Esophagus muscularis mucosa (tissue), 4 donors: ENCODE data around the gene LAD1. TPM values are rescaled to one million over a fixed set of nuclear protein-coding genes. Genes with fewer than 3 reads are reported as not detected.

Experiments used
- DNase-seq: peaks from one replicate; pipeline ENCODE4 v3.0.0-alpha.2; 2017; ENCODE audit errors: extremely low spot score
- H3K27ac ChIP-seq, 4 donors: fragments of 200-600 bp; sonication (generic); replicated peaks in 1 of 4; 1 replicate in 3 of 4; 2 replicates in 1 of 4; pipeline ENCODE4 v1.5.1; 2016 to 2019; ENCODE audit warnings: mild to moderate bottlenecking in 1 of 4
- H3K27me3 ChIP-seq, 4 donors: fragments of 200-600 bp; sonication (generic); one replicate each; pipeline versions ENCODE4 v1.5.1 to v1.6.0; 2016 to 2019
- H3K36me3 ChIP-seq, 4 donors: fragments of 200-600 bp; sonication (generic); one replicate each; pipeline ENCODE4 v1.5.1; 2016 to 2019
- H3K4me1 ChIP-seq, 4 donors: fragments of 200-600 bp; sonication (generic); one replicate each; pipeline ENCODE4 v1.5.1; 2016 to 2019
- H3K4me3 ChIP-seq, 4 donors: fragments of 200-600 bp; sonication (generic); 1 replicate in 2 of 4; 2 replicates in 2 of 4; pipeline ENCODE4 v1.5.1; 2016 to 2019; ENCODE audit warnings: mild to moderate bottlenecking in 4 of 4, moderate library complexity in 1 of 4
- H3K9me3 ChIP-seq, 4 donors: fragments of 200-600 bp; sonication (generic); 1 replicate in 3 of 4; 2 replicates in 1 of 4; pipeline ENCODE4 v1.5.1; 2016 to 2019
- EP300 ChIP-seq: sonication (generic); formaldehyde crosslinking; IDR thresholded peaks from one replicate; pipeline ENCODE4 v1.6.1; 2017; ENCODE audit warnings: antibody characterized with exemption
- POLR2A ChIP-seq: fragments of 450-650 bp; IDR thresholded peaks from one replicate; pipeline ENCODE4 v1.6.1; 2017; ENCODE audit warnings: antibody characterized with exemption, moderate library complexity, mild to moderate bottlenecking, low read depth
- POLR2AphosphoS5 ChIP-seq, 2 donors: sonication (generic); formaldehyde crosslinking; IDR thresholded peaks; one replicate each; pipeline ENCODE4 v1.6.1; 2017; ENCODE audit warnings: antibody characterized with exemption in 2 of 2
- WGBS: methylation state at CpG from one replicate; pipeline ENCODE4 v1.1.5; 2018; 5-methylcytosine and 5-hydroxymethylcytosine counted together
- intact Hi-C: fragments of 100-400 bp; cut with DNase I; formaldehyde crosslinking; loops from one replicate; pipeline ENCODE4 v1.15.1; 2023
- total RNA-seq, 4 donors: library from RNA; depleted of rRNA; stranded (reverse); fragments of >200 nt; gene quantifications; one replicate each; pipeline versions ENCODE4 v1.1.0 to v1.2.1, GENCODE V29; 2016
- TF ChIP-seq, protein P1 (sequence below), 3 experiments: fragments of 200-600 bp in 2 of 3; fragments of 450-650 bp in 1 of 3; sonication (generic) in 2 of 3; IDR thresholded peaks; one replicate each; pipeline ENCODE4 v1.5.1; 2017 to 2019; ENCODE audit warnings: antibody characterized with exemption in 3 of 3, mild to moderate bottlenecking in 2 of 3, moderate library complexity in 1 of 3

The LAD1 gene
- total RNA-seq, 4 donors from 2014 or later: 0.17 TPM; not detected in 3

DNA sequence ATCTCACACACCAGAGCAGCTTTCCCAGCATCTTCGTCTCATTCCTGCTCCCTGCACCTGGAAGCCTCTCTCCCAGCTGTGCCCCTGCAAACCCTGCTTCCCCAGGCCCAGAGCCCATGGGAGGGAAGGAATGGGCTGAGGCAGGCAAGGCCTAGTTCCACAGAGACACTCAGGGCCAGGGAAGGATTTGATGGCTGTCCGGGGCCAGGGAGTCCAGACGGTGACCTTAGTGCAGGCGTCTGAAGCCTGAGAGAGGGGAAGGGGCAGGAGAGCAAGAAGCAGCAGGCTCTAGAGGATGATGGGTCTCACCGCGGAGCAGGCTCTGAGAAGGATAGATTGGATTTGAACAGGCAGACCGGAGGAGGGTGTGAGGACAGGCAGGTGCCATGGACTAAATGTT is 44.6 kb upstream of the LAD1 start:
- no peak for DNase-seq
- intact Hi-C loops: no loop called here
- Histone ChIP-seq H3K36me3 (no peaks in the 10 kb centered on the region), H3K4me1 (peaks cover 11 to 13% (median 12%) of the 10 kb centered on the region in 4 donors), H3K9me3 (no peaks in the 10 kb centered on the region), H3K27ac (no peak overlapping the region), H3K4me3 (no peak overlapping the region), H3K27me3 (no peaks in the 10 kb centered on the region)
- TF ChIP-seq, protein P1, sequence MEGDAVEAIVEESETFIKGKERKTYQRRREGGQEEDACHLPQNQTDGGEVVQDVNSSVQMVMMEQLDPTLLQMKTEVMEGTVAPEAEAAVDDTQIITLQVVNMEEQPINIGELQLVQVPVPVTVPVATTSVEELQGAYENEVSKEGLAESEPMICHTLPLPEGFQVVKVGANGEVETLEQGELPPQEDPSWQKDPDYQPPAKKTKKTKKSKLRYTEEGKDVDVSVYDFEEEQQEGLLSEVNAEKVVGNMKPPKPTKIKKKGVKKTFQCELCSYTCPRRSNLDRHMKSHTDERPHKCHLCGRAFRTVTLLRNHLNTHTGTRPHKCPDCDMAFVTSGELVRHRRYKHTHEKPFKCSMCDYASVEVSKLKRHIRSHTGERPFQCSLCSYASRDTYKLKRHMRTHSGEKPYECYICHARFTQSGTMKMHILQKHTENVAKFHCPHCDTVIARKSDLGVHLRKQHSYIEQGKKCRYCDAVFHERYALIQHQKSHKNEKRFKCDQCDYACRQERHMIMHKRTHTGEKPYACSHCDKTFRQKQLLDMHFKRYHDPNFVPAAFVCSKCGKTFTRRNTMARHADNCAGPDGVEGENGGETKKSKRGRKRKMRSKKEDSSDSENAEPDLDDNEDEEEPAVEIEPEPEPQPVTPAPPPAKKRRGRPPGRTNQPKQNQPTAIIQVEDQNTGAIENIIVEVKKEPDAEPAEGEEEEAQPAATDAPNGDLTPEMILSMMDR (IDR thresholded peaks at IDR 0.05): no peak
- TF ChIP-seq POLR2A: no peak
- no peak for TF ChIP-seq POLR2AphosphoS5 (IDR thresholded peaks at IDR 0.05)
- TF ChIP-seq EP300: no peak
- WGBS: 96% methylated on average over 7 of the region's 7 CpGs

GRCh38 chr1:201436969-201437368 is 37.8 kb upstream of the LAD1 start:
- WGBS: 87% methylated on average over 3 of the region's 3 CpGs
- intact Hi-C loops: no loop called here

GRCh38 chr1:201436393-201436792 is 37.3 kb upstream of the LAD1 start:
- WGBS: 63% methylated on average over 6 of the region's 6 CpGs
- Histone ChIP-seq H3K9me3 (no peaks in the 10 kb centered on the region), H3K4me3 (no peak overlapping the region), H3K27ac (no peak overlapping the region), H3K27me3 (no peaks in the 10 kb centered on the region), H3K36me3 (no peaks in the 10 kb centered on the region), H3K4me1 (peaks cover 10 to 14% (median 13%) of the 10 kb centered on the region in 4 donors)
- DNase-seq: no peak
- intact Hi-C loops: no loop called here
- no peak for TF ChIP-seq POLR2AphosphoS5 (IDR thresholded peaks at IDR 0.05)

More at GRCh38 chr1:201436969-201437368, 37.8 kb upstream of the LAD1 start:
- DNase-seq: no peak
- Histone ChIP-seq H3K9me3 (no peaks in the 10 kb centered on the region), H3K4me3 (no peak overlapping the region), H3K27ac (no peak overlapping the region), H3K27me3 (no peaks in the 10 kb centered on the region), H3K4me1 (peaks cover 10 to 14% (median 13%) of the 10 kb centered on the region in 4 donors), H3K36me3 (no peaks in the 10 kb centered on the region)
- TF ChIP-seq POLR2A: no peak
- TF ChIP-seq, protein P1 (IDR thresholded peaks at IDR 0.05): no peak

GRCh38 chr1:201434266-201434665 is 35.1 kb upstream of the LAD1 start:
- 98% methylated on average over 3 of the region's 3 CpGs for WGBS
- Histone ChIP-seq H3K4me3 (no peak overlapping the region), H3K9me3 (no peaks in the 10 kb centered on the region), H3K36me3 (no peaks in the 10 kb centered on the region), H3K4me1 (peaks cover 10 to 14% (median 13%) of the 10 kb centered on the region in 4 donors), H3K27ac (no peak overlapping the region), H3K27me3 (peaks cover 0 to 8% (median 0%) of the 10 kb centered on the region in 4 donors)
- TF ChIP-seq, protein P1 (IDR thresholded peaks at IDR 0.05): no peak
- TF ChIP-seq POLR2AphosphoS5 (IDR thresholded peaks at IDR 0.05): no peak
- no peak for TF ChIP-seq POLR2A
- no peak for TF ChIP-seq EP300
- intact Hi-C loops: no loop called here
- no peak for DNase-seq

GRCh38 chr1:201433609-201434008 is 34.5 kb upstream of the LAD1 start:
- intact Hi-C loops: no loop called here
- DNase-seq: no peak
- Histone ChIP-seq H3K4me3 (no peak overlapping the region), H3K9me3 (no peaks in the 10 kb centered on the region), H3K4me1 (peaks cover 10 to 14% (median 13%) of the 10 kb centered on the region in 4 donors), H3K27ac (no peak overlapping the region), H3K36me3 (no peaks in the 10 kb centered on the region), H3K27me3 (peaks cover 0 to 8% (median 0%) of the 10 kb centered on the region in 4 donors)
- TF ChIP-seq, protein P1 (IDR thresholded peaks at IDR 0.05): no peak
- no peak for TF ChIP-seq POLR2A
- no peak for TF ChIP-seq POLR2AphosphoS5 (IDR thresholded peaks at IDR 0.05)
- no peak for TF ChIP-seq EP300
- WGBS: 86% methylated on average over 6 of the region's 6 CpGs
